ENCODE data around the gene BPIFB6. TPM values are rescaled to one million over a fixed set of nuclear protein-coding genes. Genes with fewer than 3 reads are reported as not detected.
"Not testable (repeated sequence)": the region's sequence is repeated elsewhere in the genome, so short reads cannot be mapped to it uniquely, and the experiment has no call there.

Gene BPIFB6
- total RNA-seq, 1 experiment from 2014 or later, result not detected

DNA sequence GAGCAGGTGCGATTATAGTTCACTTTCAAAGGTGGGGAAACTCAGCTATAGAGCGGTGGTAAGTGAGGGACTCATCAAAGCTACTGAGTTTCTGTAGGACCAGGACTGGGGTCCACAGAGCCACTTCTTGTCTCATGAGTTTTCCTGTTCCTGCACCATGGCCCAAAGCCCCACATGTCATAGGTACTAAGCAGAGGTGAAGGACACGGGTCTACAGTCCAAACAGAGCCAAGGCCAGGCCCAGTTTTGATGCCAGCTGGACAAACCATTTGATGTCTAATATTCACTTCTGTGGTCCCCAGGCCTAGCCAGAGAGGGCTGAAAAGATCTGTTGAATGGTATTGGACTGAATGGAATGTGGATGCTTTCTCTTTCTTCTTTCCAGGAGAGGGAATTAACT is 11.0 kb downstream of the BPIFB6 start:
- Histone ChIP-seq H3K9me2 (replicated peaks; ENCODE audit: insufficient read depth, low read length) (no peaks in the 10 kb centered on the region), H3K9me3 (ENCODE audit: low read length) (no peaks in the 10 kb centered on the region), H3K4me2 (ENCODE audit: low read depth, low read length, poor library complexity, severe bottlenecking) (no peak overlapping the region)

DNA sequence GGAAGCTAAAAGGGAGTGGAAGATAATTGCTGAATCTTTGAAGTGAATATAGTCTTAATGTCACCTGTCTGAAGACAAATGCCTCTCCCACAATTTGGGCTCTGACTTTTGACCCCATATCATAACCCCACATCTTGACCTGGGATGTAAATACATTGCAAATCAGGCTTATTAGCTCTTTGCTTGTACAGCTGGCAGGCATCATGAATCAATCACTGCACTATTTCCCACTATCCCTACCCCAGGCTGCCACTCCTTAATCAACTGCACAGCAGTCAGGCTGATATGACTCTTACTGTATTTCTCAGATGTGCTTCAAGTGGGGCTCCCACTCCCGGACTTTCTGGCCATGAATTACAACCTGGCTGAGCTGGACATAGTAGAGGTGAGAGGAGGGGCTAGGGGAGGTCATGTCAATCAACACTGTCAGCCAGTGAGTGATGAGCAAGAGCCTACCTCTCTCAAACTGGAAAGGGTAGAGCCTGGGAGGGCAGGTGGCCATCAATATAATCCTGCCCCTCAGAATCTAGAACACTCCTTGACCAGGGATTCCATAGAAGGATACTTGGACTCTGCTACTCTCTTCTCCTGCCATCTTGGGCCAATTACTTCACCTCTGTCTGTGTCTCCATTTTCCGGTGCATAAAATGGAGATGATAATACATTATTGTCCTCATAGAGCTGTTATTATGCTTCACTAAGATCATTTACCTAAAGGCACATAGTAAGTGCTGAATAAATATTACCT is 11.7 kb downstream of the BPIFB6 start:
- DNase-seq, result no peak
- Histone ChIP-seq H4K20me1 (ENCODE audit: insufficient read depth, low read depth, low read length) (no peaks in the 10 kb centered on the region), H3K27ac (ENCODE audit: low read length) (no peak overlapping the region), H3K79me2 (ENCODE audit: low read length) (no peaks in the 10 kb centered on the region), H2AFZ (ENCODE audit: low read length) (no peak overlapping the region), H3K9me3 (ENCODE audit: low read length) (no peaks in the 10 kb centered on the region), H3K9me2 (replicated peaks; ENCODE audit: insufficient read depth, low read length) (no peaks in the 10 kb centered on the region), H3K27me3 (ENCODE audit: low read length) (no peaks in the 10 kb centered on the region), H3K4me3 (ENCODE audit: low read length) (no peak overlapping the region), H3K4me2 (ENCODE audit: low read depth, low read length, poor library complexity, severe bottlenecking) (no peak overlapping the region), H3K36me3 (ENCODE audit: insufficient read depth, low read length) (no peaks in the 10 kb centered on the region), H3K4me1 (ENCODE audit: low read length) (no peaks in the 10 kb centered on the region), H3K9ac (ENCODE audit: low read length) (no peak overlapping the region)

More for the DNA sequence above, 11.0 kb downstream of the BPIFB6 start:
- H2AFZ ChIP-seq (ENCODE audit: low read length), result no peak overlapping the region
- H3K36me3 ChIP-seq (ENCODE audit: insufficient read depth, low read length), result no peaks in the 10 kb centered on the region
- no peaks in the 10 kb centered on the region for H3K79me2 ChIP-seq (ENCODE audit: low read length)
- H4K20me1 ChIP-seq (ENCODE audit: insufficient read depth, low read depth, low read length), result no peaks in the 10 kb centered on the region
- H3K27me3 ChIP-seq (ENCODE audit: low read length), result no peaks in the 10 kb centered on the region
- DNase-seq, result no peak
- no peaks in the 10 kb centered on the region for H3K4me1 ChIP-seq (ENCODE audit: low read length)
- H3K27ac ChIP-seq (ENCODE audit: low read length), result no peak overlapping the region
- no peak overlapping the region for H3K4me3 ChIP-seq (ENCODE audit: low read length)
- H3K9ac ChIP-seq (ENCODE audit: low read length), result no peak overlapping the region

GRCh38 chr20:33043731-33044181 is 12.3 kb downstream of the BPIFB6 start:
- no peak overlapping the region for H3K27ac ChIP-seq (ENCODE audit: low read length)
- H3K36me3 ChIP-seq (ENCODE audit: insufficient read depth, low read length), result no peaks in the 10 kb centered on the region
- no peak overlapping the region for H3K9ac ChIP-seq (ENCODE audit: low read length)
- H3K9me2 ChIP-seq (replicated peaks; ENCODE audit: insufficient read depth, low read length), result no peaks in the 10 kb centered on the region
- no peak for DNase-seq
- H3K4me3 ChIP-seq (ENCODE audit: low read length), result no peak overlapping the region
- no peaks in the 10 kb centered on the region for H3K9me3 ChIP-seq (ENCODE audit: low read length)
- no peaks in the 10 kb centered on the region for H3K4me1 ChIP-seq (ENCODE audit: low read length)
- no peaks in the 10 kb centered on the region for H4K20me1 ChIP-seq (ENCODE audit: insufficient read depth, low read depth, low read length)
- no peaks in the 10 kb centered on the region for H3K27me3 ChIP-seq (ENCODE audit: low read length)
- H3K4me2 ChIP-seq (ENCODE audit: low read depth, low read length, poor library complexity, severe bottlenecking), result no peak overlapping the region
- no peak overlapping the region for H2AFZ ChIP-seq (ENCODE audit: low read length)
- H3K79me2 ChIP-seq (ENCODE audit: low read length), result no peaks in the 10 kb centered on the region

GRCh38 chr20:33045129-33045721 is 13.8 kb downstream of the BPIFB6 start:
- H3K4me3 ChIP-seq (ENCODE audit: low read length); H3K79me2 ChIP-seq (ENCODE audit: low read length); H3K4me1 ChIP-seq (ENCODE audit: low read length); H3K9me3 ChIP-seq (ENCODE audit: low read length); H4K20me1 ChIP-seq (ENCODE audit: insufficient read depth, low read depth, low read length); H3K27me3 ChIP-seq (ENCODE audit: low read length); H3K27ac ChIP-seq (ENCODE audit: low read length); H3K9ac ChIP-seq (ENCODE audit: low read length); H2AFZ ChIP-seq (ENCODE audit: low read length); H3K4me2 ChIP-seq (ENCODE audit: low read depth, low read length, poor library complexity, severe bottlenecking); DNase-seq; H3K36me3 ChIP-seq (ENCODE audit: insufficient read depth, low read length); H3K9me2 ChIP-seq (replicated peaks; ENCODE audit: insufficient read depth, low read length): not testable (repeated sequence)

DNA sequence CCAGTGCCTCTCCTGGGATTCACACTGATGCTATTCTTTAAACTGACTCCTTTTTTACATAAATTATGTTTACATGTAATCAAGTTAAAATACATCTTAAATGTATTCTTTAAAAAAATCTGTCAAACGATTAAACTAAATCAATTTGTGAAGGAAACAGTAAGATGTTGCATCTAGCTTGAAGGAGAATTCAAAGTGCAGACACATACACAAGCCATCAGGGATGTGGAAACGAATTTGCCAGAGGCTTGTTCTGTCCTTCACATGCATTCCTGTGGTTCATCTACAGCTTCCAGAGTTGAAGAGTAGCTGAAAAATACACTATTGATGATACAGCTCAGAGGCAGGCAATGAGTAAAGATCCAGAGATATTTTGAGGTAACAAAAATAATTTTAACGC is 15.0 kb downstream of the BPIFB6 start:
- H3K9me3 ChIP-seq (ENCODE audit: low read length), result no peaks in the 10 kb centered on the region
- no peaks in the 10 kb centered on the region for H3K36me3 ChIP-seq (ENCODE audit: insufficient read depth, low read length)
- H3K27me3 ChIP-seq (ENCODE audit: low read length), result no peaks in the 10 kb centered on the region
- no peak overlapping the region for H3K9ac ChIP-seq (ENCODE audit: low read length)
- H3K27ac ChIP-seq (ENCODE audit: low read length), result no peak overlapping the region
- H3K4me3 ChIP-seq (ENCODE audit: low read length), result no peak overlapping the region
- H3K4me1 ChIP-seq (ENCODE audit: low read length), result no peaks in the 10 kb centered on the region
- H2AFZ ChIP-seq (ENCODE audit: low read length), result no peak overlapping the region
- H4K20me1 ChIP-seq (ENCODE audit: insufficient read depth, low read depth, low read length), result no peaks in the 10 kb centered on the region
- no peaks in the 10 kb centered on the region for H3K79me2 ChIP-seq (ENCODE audit: low read length)
- H3K4me2 ChIP-seq (ENCODE audit: low read depth, low read length, poor library complexity, severe bottlenecking), result no peak overlapping the region
- DNase-seq, result no peak
- H3K9me2 ChIP-seq (replicated peaks; ENCODE audit: insufficient read depth, low read length), result no peaks in the 10 kb centered on the region

DNA sequence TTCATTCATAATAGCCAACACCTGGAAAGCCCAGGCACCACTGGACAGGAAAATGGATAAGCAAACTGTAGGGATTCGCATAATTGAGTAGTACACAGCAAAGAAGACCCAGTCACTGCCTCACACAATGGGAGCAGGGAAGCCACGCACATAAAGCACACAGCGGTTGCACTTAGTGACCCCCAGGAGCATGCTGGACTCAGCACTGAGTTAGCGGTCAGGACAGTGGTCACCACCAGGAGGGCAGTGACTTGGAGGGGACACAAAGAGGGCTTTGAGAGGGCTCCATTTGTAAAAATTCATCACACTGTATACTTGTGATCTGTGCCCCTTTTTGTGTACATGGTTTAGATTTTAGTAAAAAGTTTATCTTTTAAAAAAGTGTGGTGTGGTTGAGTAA is 19.9 kb downstream of the BPIFB6 start:
- Histone ChIP-seq H3K9me3 (ENCODE audit: low read length) (no peaks in the 10 kb centered on the region), H3K9ac (ENCODE audit: low read length) (no peak overlapping the region), H3K4me2 (ENCODE audit: low read depth, low read length, poor library complexity, severe bottlenecking) (no peak overlapping the region), H3K9me2 (replicated peaks; ENCODE audit: insufficient read depth, low read length) (no peaks in the 10 kb centered on the region), H2AFZ (ENCODE audit: low read length) (no peak overlapping the region), H3K27ac (ENCODE audit: low read length) (no peak overlapping the region), H3K79me2 (ENCODE audit: low read length) (no peaks in the 10 kb centered on the region), H3K36me3 (ENCODE audit: insufficient read depth, low read length) (no peaks in the 10 kb centered on the region), H3K4me1 (ENCODE audit: low read length) (no peaks in the 10 kb centered on the region), H4K20me1 (ENCODE audit: insufficient read depth, low read depth, low read length) (no peaks in the 10 kb centered on the region), H3K4me3 (ENCODE audit: low read length) (no peak overlapping the region), H3K27me3 (ENCODE audit: low read length) (no peaks in the 10 kb centered on the region)
- no peak for DNase-seq

DNA sequence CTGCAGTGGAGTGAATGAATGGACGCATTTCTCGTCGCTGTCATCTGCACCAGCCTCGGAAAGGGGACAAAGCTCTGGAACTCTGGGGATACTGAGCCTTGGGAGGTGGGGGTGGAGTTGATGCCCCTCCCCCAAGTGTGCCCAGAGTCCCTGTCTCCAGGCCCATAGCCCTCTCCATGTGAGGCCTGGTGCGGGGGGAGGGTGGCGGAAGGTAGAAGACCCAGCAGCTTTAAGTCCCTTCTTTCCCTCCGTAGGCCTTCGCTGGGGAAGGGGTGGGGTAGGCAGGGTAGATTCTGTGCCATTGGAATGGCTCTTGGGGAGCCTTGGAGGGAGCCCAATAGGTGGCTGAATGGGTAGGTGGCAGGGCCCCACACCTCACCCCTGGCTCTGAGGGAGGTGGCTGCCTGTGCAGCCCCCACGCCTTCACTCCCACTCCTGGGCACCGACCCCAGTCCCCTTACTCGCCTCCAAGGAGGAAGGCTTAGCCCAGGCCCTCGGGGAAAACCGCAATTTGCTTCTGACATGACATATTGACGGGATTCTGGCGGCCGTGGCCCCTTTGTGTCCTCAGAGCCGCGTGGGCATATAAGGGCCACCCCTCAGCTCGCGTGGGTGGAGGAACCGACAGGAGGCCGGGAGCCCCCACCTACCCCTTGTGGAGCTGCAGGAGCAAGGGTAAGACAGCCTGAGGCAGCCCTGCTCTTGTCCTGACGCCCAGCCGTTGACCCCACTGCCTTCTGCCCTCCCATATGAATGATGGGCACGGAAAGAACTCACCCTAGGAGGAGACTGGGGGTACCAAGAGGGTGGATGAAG is 22.1 kb downstream of the BPIFB6 start, which contains the start of gene BPIFB3:
Gene BPIFB3, plus strand, starts transcription at position 613 of the 816 bp plus-strand sequence. CDS start 1,533 bp downstream, outside the sequence.
- DNase-seq, result no peak
- no peaks in the 10 kb centered on the region for H3K9me2 ChIP-seq (replicated peaks; ENCODE audit: insufficient read depth, low read length)

DNA sequence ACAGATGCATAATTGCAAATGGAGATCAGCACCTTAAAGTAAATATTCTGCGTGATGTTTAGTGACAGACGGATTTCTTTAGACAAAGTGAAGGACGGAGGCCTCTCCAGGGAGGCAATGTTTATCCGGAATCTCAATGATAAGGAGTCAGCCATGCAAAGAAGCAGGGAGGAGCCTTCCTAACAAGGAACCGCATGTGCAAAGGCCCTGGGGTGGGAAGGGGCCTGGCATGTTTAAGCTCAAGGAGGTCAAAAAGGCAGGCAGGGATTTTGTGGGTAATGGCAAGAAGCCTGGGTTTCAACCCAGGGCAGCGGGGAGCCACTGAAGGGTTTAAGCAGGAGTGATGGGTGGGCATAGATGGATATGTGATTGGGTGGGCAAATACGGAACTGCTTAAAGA is 22.9 kb downstream of the BPIFB6 start:
- no peaks in the 10 kb centered on the region for H4K20me1 ChIP-seq (ENCODE audit: insufficient read depth, low read depth, low read length)
- H2AFZ ChIP-seq (ENCODE audit: low read length), result no peak overlapping the region
- H3K4me1 ChIP-seq (ENCODE audit: low read length), result no peaks in the 10 kb centered on the region
- no peak for DNase-seq
- no peaks in the 10 kb centered on the region for H3K9me2 ChIP-seq (replicated peaks; ENCODE audit: insufficient read depth, low read length)
- H3K79me2 ChIP-seq (ENCODE audit: low read length), result no peaks in the 10 kb centered on the region
- H3K27ac ChIP-seq (ENCODE audit: low read length), result no peak overlapping the region
- no peaks in the 10 kb centered on the region for H3K9me3 ChIP-seq (ENCODE audit: low read length)
- H3K36me3 ChIP-seq (ENCODE audit: insufficient read depth, low read length), result no peaks in the 10 kb centered on the region
- no peak overlapping the region for H3K4me3 ChIP-seq (ENCODE audit: low read length)
- H3K27me3 ChIP-seq (ENCODE audit: low read length), result no peaks in the 10 kb centered on the region
- H3K9ac ChIP-seq (ENCODE audit: low read length), result no peak overlapping the region
- no peak overlapping the region for H3K4me2 ChIP-seq (ENCODE audit: low read depth, low read length, poor library complexity, severe bottlenecking)

More for the DNA sequence above, 22.1 kb downstream of the BPIFB6 start, which contains the start of gene BPIFB3:
- Histone ChIP-seq H3K9ac (ENCODE audit: low read length) (no peak within 1 kb of the TSS), H3K9me3 (ENCODE audit: low read length) (no peaks in the 10 kb centered on the region), H2AFZ (ENCODE audit: low read length) (no peak within 1 kb of the TSS), H3K4me1 (ENCODE audit: low read length) (no peaks in the 10 kb centered on the region), H3K79me2 (ENCODE audit: low read length) (no peaks in the 10 kb centered on the region), H3K27me3 (ENCODE audit: low read length) (no peaks in the 10 kb centered on the region), H3K27ac (ENCODE audit: low read length) (no peak within 1 kb of the TSS), H4K20me1 (ENCODE audit: insufficient read depth, low read depth, low read length) (no peaks in the 10 kb centered on the region), H3K36me3 (ENCODE audit: insufficient read depth, low read length) (no peaks in the 10 kb centered on the region), H3K4me2 (ENCODE audit: low read depth, low read length, poor library complexity, severe bottlenecking) (no peak within 1 kb of the TSS), H3K4me3 (ENCODE audit: low read length) (no peak within 1 kb of the TSS)

Measured in Karpas-422 (cell line).